HepG2 (cell line): ENCODE data around the gene DPYD. TPM values are rescaled to one million over a fixed set of nuclear protein-coding genes. Genes with fewer than 3 reads are reported as not detected.

ENCODE experiments used
- ATAC-seq: fragments of 200-7000 bp; cut with Tn5 transposase; 3 replicates; pipeline ENCODE4 v1.9.1; 2020; ENCODE audit warnings: mild to moderate bottlenecking, moderate library complexity
- BruUV-seq: library from RNA; stranded (reverse); fragments of 400-500 nt; replicated peaks from 2 replicates; lab custom pipeline; 2021; lab: Mats Ljungman, UMichigan
- CTCF ChIA-PET: fragments of 300-600 bp; formaldehyde crosslinking; extraction: SDS; loops from one replicate; lab custom pipeline; 2021; ENCODE audit warnings: low total read pairs, inconsistent platforms, low intra/inter-chr PET ratio; lab: Yijun Ruan, JAX
- POLR2A ChIA-PET: fragments of 350-600 bp; sonication (Branson Sonifier 250); formaldehyde crosslinking; loops from one replicate; lab custom pipeline; 2020; ENCODE audit warnings: antibody characterized with exemption, inconsistent platforms; lab: Yijun Ruan, JAX
- DNase-seq: peaks from one replicate; pipeline ENCODE4 v3.0.0-alpha.2; 2015; ENCODE audit warnings: low spot score
- FAIRE-seq: peaks from 3 replicates; lab custom pipeline; 2011; peaks lifted over from hg19 to GRCh38; lab: Jason Lieb, UNC
- H2AFZ ChIP-seq: one replicate; pipeline ENCODE4 v1.6.1; 2011; ENCODE audit warnings: low read length, inconsistent platforms
- H3K27ac ChIP-seq: fragments of 300-600 bp; 3 replicates; pipeline ENCODE4 v1.8.0; 2011; ENCODE audit warnings: mixed run types, mild to moderate bottlenecking, mixed read lengths, low read length, inconsistent platforms; ENCODE audit not compliant: insufficient read depth; ENCODE audit errors: extremely low read length
- H3K27me3 ChIP-seq, 2 experiments: fragments of 200-600 bp in 1 of 2; 2 replicates in 1 of 2; 3 replicates in 1 of 2; pipeline versions ENCODE4 v1.6.0 to v1.8.0; 2011; ENCODE audit warnings: low read length in 2 of 2, mild to moderate bottlenecking in 2 of 2, moderate library complexity in 2 of 2, inconsistent platforms in 1 of 2; ENCODE audit not compliant: insufficient read depth in 2 of 2, control insufficient read depth in 1 of 2
- H3K36me3 ChIP-seq, 2 experiments: fragments of 200-600 bp in 1 of 2; replicated peaks in 1 of 2; 2 replicates in 1 of 2; 3 replicates in 1 of 2; pipeline versions ENCODE4 v1.5.1 to v1.8.0; 2011; ENCODE audit warnings: low read length in 2 of 2, inconsistent platforms in 1 of 2; ENCODE audit not compliant: insufficient read depth in 2 of 2, control insufficient read depth in 1 of 2
- H3K4me1 ChIP-seq: 2 replicates; pipeline ENCODE4 v1.5.1; 2012; ENCODE audit warnings: low read length, inconsistent platforms; ENCODE audit not compliant: insufficient read depth
- H3K4me2 ChIP-seq: 2 replicates; pipeline ENCODE4 v1.6.0; 2011; ENCODE audit warnings: low read depth, low read length, inconsistent platforms
- H3K4me3 ChIP-seq, 3 experiments: fragments of 200-600 bp in 1 of 3; sonication (generic), shearing (Covaris generic) in 1 of 3; replicated peaks in 1 of 3; 2 replicates each; pipeline ENCODE4 v1.5.1; 2011 to 2016; ENCODE audit warnings: low read length in 3 of 3, inconsistent platforms in 2 of 3, low read depth in 2 of 3, mild to moderate bottlenecking in 2 of 3, control low read depth in 1 of 3, mixed read lengths in 1 of 3; ENCODE audit not compliant: insufficient read depth in 1 of 3
- H3K79me2 ChIP-seq: one replicate; pipeline ENCODE4 v1.6.1; 2011; ENCODE audit warnings: low read length, inconsistent platforms; ENCODE audit not compliant: insufficient read depth
- H3K9ac ChIP-seq: 2 replicates; pipeline ENCODE4 v1.6.0; 2011; ENCODE audit warnings: mild to moderate bottlenecking, low read depth, low read length, inconsistent platforms; ENCODE audit not compliant: insufficient read depth
- H3K9me3 ChIP-seq: 2 replicates; pipeline ENCODE4 v1.5.1; 2012; ENCODE audit warnings: mild to moderate bottlenecking, low read length
- H4K20me1 ChIP-seq: 2 replicates; pipeline ENCODE4 v1.6.0; 2011; ENCODE audit warnings: inconsistent platforms, mild to moderate bottlenecking, low read length, moderate library complexity; ENCODE audit not compliant: insufficient read depth
- EHMT2 ChIP-seq: fragments of 200-600 bp; sonication (generic); IDR thresholded peaks from 2 replicates; pipeline ENCODE4 v1.7.0; 2017; ENCODE audit warnings: antibody characterized with exemption, low read depth, low read length, borderline replicate concordance
- EP300 ChIP-seq, 3 experiments: sonication (generic) in 1 of 3; formaldehyde crosslinking in 1 of 3; IDR thresholded peaks; 2 replicates each; pipeline versions ENCODE4 v1.5.1 to v1.6.1; 2011 to 2020; ENCODE audit warnings: low read depth in 2 of 3, low read length in 2 of 3, borderline replicate concordance in 1 of 3, improper control_type of control experiment in 1 of 3, mild to moderate bottlenecking in 1 of 3, missing genetic modification reagents in 1 of 3, moderate library complexity in 1 of 3
- IRF2 ChIP-seq: IDR thresholded peaks from 2 replicates; pipeline ENCODE4 v1.6.1; 2018; ENCODE audit warnings: missing genetic modification reagents, missing compliant biosample characterization
- ISX ChIP-seq: sonication (generic); formaldehyde crosslinking; conservative IDR thresholded peaks from 2 replicates; pipeline ENCODE4 v1.5.0; 2020; ENCODE audit warnings: missing genetic modification reagents
- POLR2A ChIP-seq, 2 experiments: IDR thresholded peaks; 2 replicates each; pipeline ENCODE4 v1.6.1; 2011; ENCODE audit warnings: low read depth in 2 of 2, low read length in 2 of 2, mild to moderate bottlenecking in 1 of 2, moderate library complexity in 1 of 2; ENCODE audit not compliant: insufficient read depth in 1 of 2
- RXRA ChIP-seq: sonication (generic); formaldehyde crosslinking; IDR thresholded peaks from 2 replicates; pipeline ENCODE4 v1.5.1; 2020; ENCODE audit warnings: missing genetic modification reagents
- ZBTB38 ChIP-seq: sonication (generic); formaldehyde crosslinking; IDR thresholded peaks from 2 replicates; pipeline ENCODE4 v1.5.1; 2020; ENCODE audit warnings: mild to moderate bottlenecking, missing genetic modification reagents
- ZNF746 ChIP-seq: sonication (generic); formaldehyde crosslinking; IDR thresholded peaks from 2 replicates; pipeline ENCODE4 v1.8.0; 2022; ENCODE audit warnings: mild to moderate bottlenecking, missing genetic modification reagents
- WGBS: methylation state at CpG from one replicate; pipeline ENCODE4 v1.1.6; 2017; ENCODE audit warnings: low lambda C conversion rate; 5-methylcytosine and 5-hydroxymethylcytosine counted together
- in situ Hi-C: cut with HindIII; loops from 2 replicates; pipeline ENCODE4 v1.10.0; 2017; ENCODE audit warnings: low pct_unique_long_range_greater_than_20kb; ENCODE audit not compliant: extremely low pct_ligation_motif_present
- intact Hi-C: fragments of 100-400 bp; cut with micrococcal nuclease; formaldehyde crosslinking; loops from one replicate; pipeline ENCODE4 v1.10.0; 2022; ENCODE audit not compliant: unreplicated experiment
- polyA plus RNA-seq, 8 experiments: library from polyadenylated mRNA; depleted of rRNA in 3 of 8; stranded (reverse) in 7 of 8; unstranded in 1 of 8; fragments of >200 nt; fragmentation: Illumina TruSeq in 4 of 8; extraction: Trizol in 4 of 8; gene quantifications; 2 replicates each; pipeline versions ENCODE4 v1.2.1 to v1.2.3, GENCODE V29; 2011 to 2016; ENCODE audit warnings: low read depth in 4 of 8, missing spikeins in 1 of 8, mixed read lengths in 1 of 8; ENCODE audit not compliant: insufficient read depth in 1 of 8
- total RNA-seq, 5 experiments: library from RNA; depleted of rRNA; stranded (reverse); fragments of >200 nt; fragmentation: Illumina TruSeq; extraction: Trizol; gene quantifications; 2 replicates each; pipeline ENCODE4 v1.2.3, GENCODE V29; 2016; ENCODE audit warnings: low read depth in 1 of 5
- TF ChIP-seq, protein P1 (sequence below): sonication (generic); formaldehyde crosslinking; IDR thresholded peaks from 2 replicates; pipeline ENCODE4 v1.4.0; 2020; ENCODE audit warnings: mild to moderate bottlenecking, missing genetic modification reagents
- TF ChIP-seq, protein P2 (sequence below): sonication (generic); formaldehyde crosslinking; IDR thresholded peaks from 2 replicates; pipeline ENCODE4; 2020; ENCODE audit warnings: missing genetic modification reagents, mild to moderate bottlenecking, borderline replicate concordance

DPYD gene
- total and polyA plus RNA-seq, 2 of the 13 experiments (the other 11 are each of a cell fraction or from before 2014, with no cell fraction given), result 1.3 to 3.4 TPM

DNA sequence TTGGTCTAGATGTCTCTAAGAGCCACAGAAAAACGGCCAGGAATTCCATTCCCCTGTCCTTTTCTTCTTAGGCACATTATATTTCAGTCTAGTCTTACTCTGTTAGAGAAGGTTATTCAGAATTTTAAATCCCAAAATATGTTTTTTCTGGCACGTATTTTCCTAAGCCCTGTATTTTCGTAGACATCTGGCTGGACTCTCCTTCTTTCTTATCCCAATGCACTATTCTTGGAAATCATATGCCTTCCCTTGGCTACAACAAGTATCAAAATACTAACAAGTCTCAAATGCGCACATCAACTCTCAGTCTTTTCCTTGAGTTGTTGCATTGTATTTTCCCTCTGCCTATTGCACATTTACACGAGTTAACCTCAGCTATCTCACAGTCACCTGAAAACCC is 96.2 kb downstream of the DPYD start:
- intact Hi-C loops, result loop anchor here (5.0 kb wide), 2 partner anchors 228 to 637 kb away; no protein-coding TSS in a partner anchor
- POLR2A ChIA-PET, result no interaction called here

More for the DNA sequence above, 96.2 kb downstream of the DPYD start:
- no TSS peak for BruUV-seq
- no peak for ATAC-seq
- no peaks in the 10 kb centered on the region for H3K9me3 ChIP-seq
- H3K4me3 ChIP-seq, result no peak overlapping the region
- no peak overlapping the region for H2AFZ ChIP-seq
- H3K27ac ChIP-seq, result no peak overlapping the region
- H4K20me1 ChIP-seq, result no peaks in the 10 kb centered on the region
- no peak overlapping the region for H3K4me2 ChIP-seq
- no peak overlapping the region for H3K9ac ChIP-seq
- no peaks in the 10 kb centered on the region for H3K79me2 ChIP-seq
- CTCF ChIA-PET, result no interaction called here
- FAIRE-seq, result no peak
- H3K27me3 ChIP-seq, result no peaks in the 10 kb centered on the region; a peak in 1 of 5 replicates
- no peak for TF ChIP-seq ZBTB38
- TF ChIP-seq ZNF746 (CRISPR knock-in tag), result no peak
- TF ChIP-seq EP300 (IDR thresholded peaks at IDR 0.05; ENCODE audit: low read depth in 2 of 2, low read length in 2 of 2), result no peak
- TF ChIP-seq EP300 (CRISPR knock-in tag; IDR thresholded peaks at IDR 0.05; ENCODE audit: borderline replicate concordance), result no peak
- no peak for TF ChIP-seq IRF2 (CRISPR knock-in tag)
- TF ChIP-seq EHMT2, result no peak
- TF ChIP-seq, protein P1, sequence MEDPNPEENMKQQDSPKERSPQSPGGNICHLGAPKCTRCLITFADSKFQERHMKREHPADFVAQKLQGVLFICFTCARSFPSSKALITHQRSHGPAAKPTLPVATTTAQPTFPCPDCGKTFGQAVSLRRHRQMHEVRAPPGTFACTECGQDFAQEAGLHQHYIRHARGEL (CRISPR knock-in tag), result no peak
- TF ChIP-seq, protein P2, sequence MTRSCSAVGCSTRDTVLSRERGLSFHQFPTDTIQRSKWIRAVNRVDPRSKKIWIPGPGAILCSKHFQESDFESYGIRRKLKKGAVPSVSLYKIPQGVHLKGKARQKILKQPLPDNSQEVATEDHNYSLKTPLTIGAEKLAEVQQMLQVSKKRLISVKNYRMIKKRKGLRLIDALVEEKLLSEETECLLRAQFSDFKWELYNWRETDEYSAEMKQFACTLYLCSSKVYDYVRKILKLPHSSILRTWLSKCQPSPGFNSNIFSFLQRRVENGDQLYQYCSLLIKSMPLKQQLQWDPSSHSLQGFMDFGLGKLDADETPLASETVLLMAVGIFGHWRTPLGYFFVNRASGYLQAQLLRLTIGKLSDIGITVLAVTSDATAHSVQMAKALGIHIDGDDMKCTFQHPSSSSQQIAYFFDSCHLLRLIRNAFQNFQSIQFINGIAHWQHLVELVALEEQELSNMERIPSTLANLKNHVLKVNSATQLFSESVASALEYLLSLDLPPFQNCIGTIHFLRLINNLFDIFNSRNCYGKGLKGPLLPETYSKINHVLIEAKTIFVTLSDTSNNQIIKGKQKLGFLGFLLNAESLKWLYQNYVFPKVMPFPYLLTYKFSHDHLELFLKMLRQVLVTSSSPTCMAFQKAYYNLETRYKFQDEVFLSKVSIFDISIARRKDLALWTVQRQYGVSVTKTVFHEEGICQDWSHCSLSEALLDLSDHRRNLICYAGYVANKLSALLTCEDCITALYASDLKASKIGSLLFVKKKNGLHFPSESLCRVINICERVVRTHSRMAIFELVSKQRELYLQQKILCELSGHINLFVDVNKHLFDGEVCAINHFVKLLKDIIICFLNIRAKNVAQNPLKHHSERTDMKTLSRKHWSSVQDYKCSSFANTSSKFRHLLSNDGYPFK, result no peak
- no peak for TF ChIP-seq ISX (CRISPR knock-in tag)
- no peak for TF ChIP-seq RXRA (CRISPR knock-in tag)
- TF ChIP-seq POLR2A (IDR thresholded peaks at IDR 0.05; ENCODE audit: insufficient read depth in 1 of 2, low read depth in 2 of 2, low read length in 2 of 2), result no peak
- no peaks in the 10 kb centered on the region for H3K4me1 ChIP-seq
- WGBS, result 61% methylated on average over 5 of the region's 5 CpGs
- H3K36me3 ChIP-seq, result no peaks in the 10 kb centered on the region
- in situ Hi-C loops, result no loop called here
- no peak for DNase-seq
